ENCODE data around the gene HRG. TPM values are rescaled to one million over a fixed set of nuclear protein-coding genes. Genes with fewer than 3 reads are reported as not detected.

HRG gene
- total and polyA plus RNA-seq, 2 of the 8 experiments (the other 6 are each of a cell fraction or from before 2014, with no cell fraction given), result 0.03 to 0.15 TPM

DNA sequence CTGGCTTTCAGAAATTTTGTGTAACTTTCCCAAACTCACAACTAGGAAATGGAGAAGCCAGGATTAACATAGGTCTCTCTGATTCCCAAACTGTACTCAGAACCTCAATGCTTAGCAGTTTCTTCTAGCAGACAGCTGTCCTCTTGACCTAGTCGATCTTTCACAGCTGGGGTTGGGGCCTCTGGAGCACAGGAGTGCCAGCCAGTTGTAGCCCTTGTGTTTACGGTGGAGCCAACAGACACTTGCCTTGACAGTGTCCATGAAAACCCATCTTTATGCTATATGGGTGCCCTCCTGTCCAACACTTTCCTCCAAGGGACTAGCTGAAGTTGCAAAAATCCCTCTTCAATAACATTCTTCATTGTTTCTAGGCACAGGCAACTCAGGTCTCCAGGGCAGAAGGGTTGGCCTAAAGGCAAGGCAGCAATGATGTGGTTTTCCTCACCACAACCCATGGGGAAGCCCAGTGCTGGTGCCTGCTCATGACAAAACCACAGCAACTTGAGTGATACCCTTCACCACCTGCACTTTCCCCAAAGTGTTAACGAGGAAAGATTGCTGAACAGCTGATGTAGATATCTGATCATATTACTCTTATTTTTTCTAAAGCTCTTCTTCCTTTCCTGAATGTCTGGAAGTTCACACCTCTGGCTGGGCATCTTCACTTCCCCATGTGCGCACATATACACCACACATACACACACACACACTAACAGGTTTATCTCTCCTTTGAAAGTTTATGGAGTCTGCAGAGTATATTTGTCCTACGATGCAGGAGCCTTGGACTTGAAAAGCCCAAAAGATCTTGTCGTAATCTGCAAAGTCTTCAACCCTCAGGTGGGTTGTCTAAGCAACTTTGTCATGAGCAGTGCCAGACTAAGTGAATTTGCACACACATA is 40.3 kb downstream of the HRG start:
- peak overlapping the region; percentile 25; the same call in 1 of the 2 replicates for H2BK20ac ChIP-seq (ENCODE audit: low read length)
- TF ChIP-seq POU5F1 (IDR thresholded peaks at IDR 0.05; ENCODE audit: low read depth, low read length) (no peak), TAF1 (IDR thresholded peaks at IDR 0.05; ENCODE audit: low read depth, low read length) (no peak), BRCA1 (IDR thresholded peaks at IDR 0.05; ENCODE audit: low read depth, low read length) (no peak), EP300 (IDR thresholded peaks at IDR 0.05; ENCODE audit: borderline replicate concordance in 1 of 2, low read depth in 2 of 2, low read length in 2 of 2) (no peak), CTBP2 (IDR thresholded peaks at IDR 0.05; ENCODE audit: borderline replicate concordance, insufficient read depth, insufficient read length, low read length) (no peak), BACH1 (IDR thresholded peaks at IDR 0.05; ENCODE audit: low read length) (no peak), SIN3A (conservative IDR thresholded peaks at IDR 0.05 in 1 of 2, IDR thresholded peaks at IDR 0.05 in 1 of 2; ENCODE audit: low read depth in 1 of 2, low read length in 2 of 2) (no peak), EGR1 (IDR thresholded peaks at IDR 0.05; ENCODE audit: borderline replicate concordance, low read depth, low read length) (no peak), CBX8 (IDR thresholded peaks at IDR 0.05; ENCODE audit: borderline replicate concordance, low read depth, low read length) (no peak), RAD21 (IDR thresholded peaks at IDR 0.05 in 1 of 2, conservative IDR thresholded peaks at IDR 0.05 in 1 of 2; ENCODE audit: low read depth in 2 of 2, low read length in 2 of 2) (no peak)
- TF ChIP-seq, protein P1, sequence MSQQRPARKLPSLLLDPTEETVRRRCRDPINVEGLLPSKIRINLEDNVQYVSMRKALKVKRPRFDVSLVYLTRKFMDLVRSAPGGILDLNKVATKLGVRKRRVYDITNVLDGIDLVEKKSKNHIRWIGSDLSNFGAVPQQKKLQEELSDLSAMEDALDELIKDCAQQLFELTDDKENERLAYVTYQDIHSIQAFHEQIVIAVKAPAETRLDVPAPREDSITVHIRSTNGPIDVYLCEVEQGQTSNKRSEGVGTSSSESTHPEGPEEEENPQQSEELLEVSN (IDR thresholded peaks at IDR 0.05), result no peak

More for the DNA sequence above, 40.3 kb downstream of the HRG start:
- no peak overlapping the region for H2AK5ac ChIP-seq (ENCODE audit: low read depth, low read length)
- no peaks in the 10 kb centered on the region for H3K23me2 ChIP-seq (ENCODE audit: low read depth, low read length)
- no peak overlapping the region for H3K4me3 ChIP-seq (ENCODE audit: extremely low read depth in 1 of 4, insufficient read depth in 2 of 4, low read depth in 3 of 4, low read length in 4 of 4)
- no peak overlapping the region for H2BK15ac ChIP-seq (ENCODE audit: low read length)
- no peak overlapping the region for H4K91ac ChIP-seq (replicated peaks; ENCODE audit: insufficient read length, low read length)
- H3K4me1 ChIP-seq (replicated peaks in 1 of 4; ENCODE audit: control insufficient read depth in 3 of 4, insufficient read depth in 4 of 4, low read length in 3 of 4), result peaks cover 0 to 5% (median 1%) of the 10 kb centered on the region in 4 experiments; a peak in 2 of 7 replicates
- H2BK5ac ChIP-seq (ENCODE audit: low read depth, low read length), result no peak overlapping the region
- no peak overlapping the region for H3K23ac ChIP-seq (ENCODE audit: insufficient read length)
- no peak overlapping the region for H3K27ac ChIP-seq (ENCODE audit: low read depth, low read length)
- no peak overlapping the region for H4K8ac ChIP-seq (ENCODE audit: extremely low read depth, insufficient read depth, low read length)
- DNase-seq (ENCODE audit: low read depth in 1 of 2, low spot score in 2 of 2) (no peak), FAIRE-seq (no peak)
- H3K27me3 ChIP-seq (replicated peaks in 1 of 4; ENCODE audit: control insufficient read depth in 3 of 4, extremely low read depth in 1 of 4, insufficient read depth in 3 of 4, low read length in 3 of 4), result no peaks in the 10 kb centered on the region
- POLR2A ChIA-PET (ENCODE audit: partially characterized antibody), result no interaction called here
- H3K79me2 ChIP-seq (ENCODE audit: control insufficient read depth in 1 of 2, insufficient read depth in 2 of 2, low read length in 2 of 2), result no peaks in the 10 kb centered on the region
- H3K18ac ChIP-seq (ENCODE audit: extremely low read depth, low read length), result no peak overlapping the region
- no peak overlapping the region for H3K4ac ChIP-seq (replicated peaks; ENCODE audit: insufficient read length, low read depth, low read length)
- H3K56ac ChIP-seq (replicated peaks; ENCODE audit: insufficient read length, low read depth, low read length), result no peak overlapping the region
- 0 out of 2 replicates have a peak overlapping the region, but pooled peaks have one; percentile 62 for H2AFZ ChIP-seq (ENCODE audit: low read length)
- CTCF ChIA-PET (ENCODE audit: partially characterized antibody), result no interaction called here
- H2BK12ac ChIP-seq (ENCODE audit: low read depth, low read length), result no peak overlapping the region
- no peak overlapping the region for H3K9ac ChIP-seq (replicated peaks in 1 of 4; ENCODE audit: extremely low read depth in 1 of 4, low read depth in 3 of 4, low read length in 3 of 4)
- no peaks in the 10 kb centered on the region for H3K79me1 ChIP-seq (ENCODE audit: low read depth, low read length)
- H3K36me3 ChIP-seq (ENCODE audit: control insufficient read depth in 2 of 4, insufficient read depth in 4 of 4, low read length in 3 of 4), result no peaks in the 10 kb centered on the region
- H3K4me2 ChIP-seq (ENCODE audit: insufficient read depth in 1 of 2, low read depth in 2 of 2, low read length in 2 of 2), result no peak overlapping the region
- 88% methylated on average over 6 of the region's 6 CpGs; no CpG with 5 or more reads in 1 of the 2 experiments for WGBS, 2 experiments (ENCODE audit: extremely low coverage in 1 of 2, insufficient coverage in 1 of 2, insufficient read length in 1 of 2, insufficient replicate concordance in 2 of 2, low coverage in 1 of 2, low lambda C conversion rate in 2 of 2, missing lambda C conversion rate in 1 of 2)
- H2BK120ac ChIP-seq (replicated peaks; ENCODE audit: low read depth, low read length), result no peak overlapping the region
- no peaks in the 10 kb centered on the region for H3K9me3 ChIP-seq (ENCODE audit: insufficient read depth in 2 of 2, low read depth in 1 of 2, low read length in 1 of 2)
- H3K14ac ChIP-seq (ENCODE audit: insufficient read length), result no peak overlapping the region
- no peak overlapping the region for H4K5ac ChIP-seq (ENCODE audit: insufficient read length, low read depth, low read length)
- no peaks in the 10 kb centered on the region for H4K20me1 ChIP-seq (replicated peaks in 1 of 2; ENCODE audit: control insufficient read depth in 1 of 2, insufficient read depth in 2 of 2, low read length in 2 of 2)
